CD14-positive monocyte (primary cell): ENCODE data around the gene AMPD3. TPM values are rescaled to one million over a fixed set of nuclear protein-coding genes. Genes with fewer than 3 reads are reported as not detected.

Experiments
- DNase-seq, 3 donors: peaks; one replicate each; pipeline ENCODE4 v3.0.0-alpha.2; 2011 to 2022
- H2AFZ ChIP-seq: 2 replicates; pipeline ENCODE4 v1.6.0; 2012; ENCODE audit warnings: mild to moderate bottlenecking, low read depth, low read length, inconsistent platforms; ENCODE audit not compliant: insufficient read depth, poor library complexity, severe bottlenecking
- H3K27ac ChIP-seq, 2 donors: 1 replicate in 1 of 2; 2 replicates in 1 of 2; pipeline ENCODE4 v1.5.1; 2012 to 2013; ENCODE audit warnings: low read length in 2 of 2, control low read depth in 1 of 2, inconsistent platforms in 1 of 2, low read depth in 1 of 2, mild to moderate bottlenecking in 1 of 2
- H3K27me3 ChIP-seq, 2 donors: one replicate each; pipeline versions ENCODE4 v1.6.0 to v1.6.1; 2011 to 2013; ENCODE audit warnings: low read length in 2 of 2; ENCODE audit not compliant: control insufficient read depth in 2 of 2, insufficient read depth in 2 of 2
- H3K36me3 ChIP-seq, 2 donors: replicated peaks in 1 of 2; 1 replicate in 1 of 2; 2 replicates in 1 of 2; pipeline versions ENCODE4 v1.5.1 to v1.6.1; 2012 to 2013; ENCODE audit warnings: low read length in 2 of 2, control low read depth in 1 of 2, inconsistent platforms in 1 of 2, mild to moderate bottlenecking in 1 of 2; ENCODE audit not compliant: insufficient read depth in 2 of 2, control insufficient read depth in 1 of 2
- H3K4me1 ChIP-seq, 2 donors: 1 replicate in 1 of 2; 2 replicates in 1 of 2; pipeline versions ENCODE4 v1.5.1 to v1.6.1; 2012 to 2013; ENCODE audit warnings: low read length in 2 of 2, control low read depth in 1 of 2, inconsistent platforms in 1 of 2, mild to moderate bottlenecking in 1 of 2, moderate library complexity in 1 of 2; ENCODE audit not compliant: insufficient read depth in 2 of 2, control insufficient read depth in 1 of 2
- H3K4me2 ChIP-seq: replicated peaks from 2 replicates; pipeline ENCODE3; 2012; ENCODE audit warnings: low read length, moderate library complexity, mild to moderate bottlenecking; ENCODE audit not compliant: poor library complexity, severe bottlenecking; ENCODE audit errors: extremely low read depth
- H3K4me3 ChIP-seq, 3 experiments: fragments of 200-600 bp in 1 of 3; sonication (generic) in 1 of 3; replicated peaks in 1 of 3; 1 replicate in 2 of 3; 2 replicates in 1 of 3; pipeline ENCODE4 v1.5.1; 2011 to 2013; ENCODE audit warnings: low read length in 3 of 3, mild to moderate bottlenecking in 3 of 3, control low read depth in 2 of 3, low read depth in 2 of 3, inconsistent platforms in 1 of 3, moderate library complexity in 1 of 3
- H3K79me2 ChIP-seq: 2 replicates; pipeline ENCODE4 v1.6.0; 2012; ENCODE audit warnings: mild to moderate bottlenecking, control low read depth, inconsistent platforms, low read length, moderate library complexity; ENCODE audit not compliant: insufficient read depth
- H3K9ac ChIP-seq: 2 replicates; pipeline ENCODE4 v1.6.0; 2017; ENCODE audit warnings: low read length, mild to moderate bottlenecking; ENCODE audit not compliant: insufficient read depth, poor library complexity, severe bottlenecking
- H3K9me3 ChIP-seq, 2 donors: replicated peaks in 1 of 2; 1 replicate in 1 of 2; 2 replicates in 1 of 2; pipeline versions ENCODE4 v1.5.1 to v1.6.1; 2012 to 2013; ENCODE audit warnings: low read length in 2 of 2, control low read depth in 1 of 2; ENCODE audit not compliant: control insufficient read depth in 1 of 2, insufficient read depth in 1 of 2
- H4K20me1 ChIP-seq: 2 replicates; pipeline ENCODE4 v1.6.0; 2012; ENCODE audit warnings: mild to moderate bottlenecking, low read length, control low read depth, moderate library complexity; ENCODE audit not compliant: insufficient read depth
- H3K27ac Mint-ChIP-seq, 7 donors: one replicate each; pipeline ENCODE4 v1.8.0; 2020; ENCODE audit warnings: mild to moderate bottlenecking in 7 of 7, mixed read lengths in 7 of 7, moderate library complexity in 6 of 7, inconsistent platforms in 2 of 7
- H3K27me3 Mint-ChIP-seq, 3 donors: one replicate each; pipeline ENCODE4 v1.8.0; 2021 to 2022; ENCODE audit warnings: low read depth in 3 of 3, mild to moderate bottlenecking in 3 of 3, mixed read lengths in 3 of 3, moderate library complexity in 3 of 3, inconsistent platforms in 1 of 3
- H3K36me3 Mint-ChIP-seq, 2 donors: one replicate each; pipeline ENCODE4 v1.8.0; 2020; ENCODE audit warnings: mixed read lengths in 2 of 2, inconsistent platforms in 1 of 2, mild to moderate bottlenecking in 1 of 2
- H3K4me1 Mint-ChIP-seq: one replicate; pipeline ENCODE4 v1.8.0; 2020; ENCODE audit warnings: mild to moderate bottlenecking, mixed read lengths
- H3K4me3 Mint-ChIP-seq, 2 donors: one replicate each; pipeline ENCODE4 v1.8.0; 2020; ENCODE audit warnings: mild to moderate bottlenecking in 2 of 2, mixed read lengths in 2 of 2, moderate library complexity in 1 of 2
- H3K9me3 Mint-ChIP-seq, 7 donors: one replicate each; pipeline ENCODE4 v1.8.0; 2020 to 2022; ENCODE audit warnings: mixed read lengths in 7 of 7, mild to moderate bottlenecking in 6 of 7, moderate library complexity in 6 of 7, inconsistent platforms in 2 of 7
- CTCF ChIP-seq: fragments of 200-600 bp; IDR thresholded peaks from one replicate; pipeline ENCODE4 v1.8.0; 2022; ENCODE audit warnings: antibody characterized with exemption, mild to moderate bottlenecking
- WGBS: methylation state at CpG from one replicate; pipeline ENCODE4 v1.1.5; 2013; ENCODE audit warnings: missing lambda C conversion rate; ENCODE audit not compliant: insufficient coverage; 5-methylcytosine and 5-hydroxymethylcytosine counted together
- intact Hi-C, 2 donors: fragments of 100-400 bp; cut with micrococcal nuclease; formaldehyde crosslinking; loops; one replicate each; pipeline versions ENCODE4 v1.15.0 to v1.15.1; 2023
- polyA plus RNA-seq, 3 donors: library from polyadenylated mRNA; depleted of rRNA in 1 of 3; unstranded in 2 of 3; stranded (reverse) in 1 of 3; fragments of 300-500 nt in 2 of 3; fragments of >200 nt in 1 of 3; fragmentation: Illumina TruSeq in 2 of 3; gene quantifications; 1 replicate in 2 of 3; 2 replicates in 1 of 3; pipeline ENCODE4 v1.2.3, GENCODE V29; 2012 to 2021

The AMPD3 gene
- polyA plus RNA-seq, 3 donors, result 10.5 to 24.3 (median 14.3) TPM

- intact Hi-C loops, result no loop called here
- Histone ChIP-seq H2AFZ (no peak overlapping the region), H3K4me1 (peaks cover 29 to 32% of the 10 kb centered on the region in 2 donors), H4K20me1 (no peaks in the 10 kb centered on the region), H3K9ac (no peak overlapping the region), H3K9me3 (no peaks in the 10 kb centered on the region), H3K27ac (no peak overlapping the region), H3K79me2 (no peaks in the 10 kb centered on the region), H3K4me3 (no peak overlapping the region), H3K36me3 (no peaks in the 10 kb centered on the region), H3K27me3 (no peaks in the 10 kb centered on the region), H3K4me2 (no peak overlapping the region)
- Mint-ChIP-seq H3K27ac (peak overlapping the region in 1 of 7 donors; percentile 62), H3K27me3 (no peaks in the 10 kb centered on the region), H3K4me1 (peaks cover 44% of the 10 kb centered on the region), H3K36me3 (peaks cover 2 to 8% of the 10 kb centered on the region in 2 donors), H3K4me3 (no peak overlapping the region), H3K9me3 (peaks cover 0 to 4% (median 2%) of the 10 kb centered on the region in 7 donors)
- DNase-seq, result no peak
- TF ChIP-seq CTCF, result no peak
- 100% methylated on average over 1 of the region's 6 CpGs for WGBS
Observed at GRCh38 chr11:10439924-10440323, 15.1 kb upstream of the AMPD3 start.

- Histone ChIP-seq H3K36me3 (no peaks in the 10 kb centered on the region), H3K79me2 (no peaks in the 10 kb centered on the region), H3K27me3 (no peaks in the 10 kb centered on the region), H3K9ac (no peak overlapping the region), H2AFZ (no peak overlapping the region), H3K4me1 (peaks cover 29 to 37% of the 10 kb centered on the region in 2 donors), H3K4me3 (no peak overlapping the region), H3K4me2 (no peak overlapping the region), H3K9me3 (no peaks in the 10 kb centered on the region), H3K27ac (no peak overlapping the region), H4K20me1 (no peaks in the 10 kb centered on the region)
- no peak for DNase-seq
- intact Hi-C loops, result no loop called here
- H3K4me1 Mint-ChIP-seq, result peaks cover 46% of the 10 kb centered on the region
- no peak overlapping the region for H3K27ac Mint-ChIP-seq
- H3K4me3 Mint-ChIP-seq, result no peak overlapping the region
- peaks cover 0 to 4% (median 2%) of the 10 kb centered on the region in 7 donors for H3K9me3 Mint-ChIP-seq
- TF ChIP-seq CTCF, result no peak
- H3K27me3 Mint-ChIP-seq, result no peaks in the 10 kb centered on the region
- H3K36me3 Mint-ChIP-seq, result peaks cover 2 to 8% of the 10 kb centered on the region in 2 donors
Observed at GRCh38 chr11:10440401-10440800, 14.7 kb upstream of the AMPD3 start.
